GM19328 (cell line): Measurements from ENCODE around the gene MND1.
A peak's percentile ranks its signal among the peaks of the same experiment; 100 is the strongest.

Source experiments
- ATAC-seq: cut with Tn5 transposase; IDR thresholded peaks from one replicate; pipeline ENCODE4 v1.9.1; 2021; ENCODE audit warnings: mild to moderate bottlenecking, moderate library complexity; ENCODE audit not compliant: unreplicated experiment

Gene MND1, protein sequence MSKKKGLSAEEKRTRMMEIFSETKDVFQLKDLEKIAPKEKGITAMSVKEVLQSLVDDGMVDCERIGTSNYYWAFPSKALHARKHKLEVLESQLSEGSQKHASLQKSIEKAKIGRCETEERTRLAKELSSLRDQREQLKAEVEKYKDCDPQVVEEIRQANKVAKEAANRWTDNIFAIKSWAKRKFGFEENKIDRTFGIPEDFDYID

DNA sequence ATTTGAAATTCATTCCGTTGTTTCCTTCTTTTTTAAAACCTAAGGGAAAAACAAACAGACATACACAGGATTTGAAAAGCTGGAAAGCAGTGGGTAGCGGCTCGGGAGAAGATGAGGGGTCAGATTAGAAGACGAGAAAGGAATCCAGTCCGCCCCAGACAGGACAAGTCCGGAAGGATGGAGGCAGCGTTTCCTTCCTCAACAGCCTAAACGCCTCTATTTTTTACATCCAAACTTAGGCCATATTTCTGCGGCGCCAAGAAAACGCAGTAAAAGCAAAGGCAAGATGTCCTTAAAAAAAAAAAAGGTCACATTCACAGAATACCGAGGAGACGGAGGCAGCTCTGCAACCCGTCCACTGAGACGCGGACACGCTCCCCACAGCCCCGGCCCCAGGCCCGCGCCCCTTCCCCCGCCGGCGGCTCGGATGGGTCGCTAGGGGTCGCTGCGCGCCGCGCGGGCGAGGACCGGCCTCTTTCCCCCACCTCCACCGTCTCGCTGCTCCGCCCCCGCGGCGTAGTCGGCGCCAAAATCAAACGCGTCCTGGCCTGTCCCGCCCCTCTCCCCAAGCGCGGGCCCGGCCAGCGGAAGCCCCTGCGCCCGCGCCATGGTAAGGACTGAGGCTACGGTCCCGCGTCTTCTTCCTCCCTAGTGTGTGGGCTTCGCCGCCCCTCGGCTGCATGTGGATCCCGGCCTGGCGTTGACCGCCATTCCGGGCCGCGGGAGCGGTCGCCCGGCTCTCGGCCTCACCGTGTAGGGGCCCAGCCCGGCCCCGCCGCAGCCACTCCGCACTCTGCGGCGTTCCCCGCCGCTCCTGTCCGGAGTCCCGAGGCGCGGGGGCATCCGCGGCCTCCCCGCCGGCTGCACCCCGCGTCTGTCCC lies at the start of gene MND1:
TSS of gene MND1 (plus strand) at position 558 of the 881 bp plus-strand sequence. CDS start at position 608, 50 bp downstream.
- ATAC-seq: peak; percentile 76

DNA sequence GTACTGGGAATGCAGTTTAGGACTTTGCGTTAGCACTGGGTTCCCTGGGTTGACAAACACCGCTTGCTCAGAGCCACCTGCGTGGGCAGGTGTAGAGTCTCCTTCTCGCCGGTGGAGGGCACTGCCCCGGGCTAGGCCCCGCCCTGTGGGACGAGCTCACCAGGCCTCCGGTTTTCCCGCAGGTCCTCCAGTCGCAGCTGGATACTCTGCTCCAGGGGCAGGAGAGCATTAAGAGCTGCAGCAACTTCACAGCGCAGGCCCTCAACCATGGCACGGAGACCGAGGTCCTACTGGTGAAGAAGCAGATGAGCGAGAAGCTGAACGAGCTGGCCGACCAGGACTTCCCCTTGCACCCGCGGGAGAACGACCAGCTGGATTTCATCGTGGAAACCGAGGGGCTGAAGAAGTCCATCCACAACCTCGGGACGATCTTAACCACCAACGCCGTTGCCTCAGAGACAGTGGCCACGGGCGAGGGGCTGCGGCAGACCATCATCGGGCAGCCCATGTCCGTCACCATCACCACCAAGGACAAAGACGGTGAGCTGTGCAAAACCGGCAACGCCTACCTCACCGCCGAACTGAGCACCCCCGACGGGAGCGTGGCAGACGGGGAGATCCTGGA lies 49.2 kb upstream of the MND1 start:
- no peak for ATAC-seq

DNA sequence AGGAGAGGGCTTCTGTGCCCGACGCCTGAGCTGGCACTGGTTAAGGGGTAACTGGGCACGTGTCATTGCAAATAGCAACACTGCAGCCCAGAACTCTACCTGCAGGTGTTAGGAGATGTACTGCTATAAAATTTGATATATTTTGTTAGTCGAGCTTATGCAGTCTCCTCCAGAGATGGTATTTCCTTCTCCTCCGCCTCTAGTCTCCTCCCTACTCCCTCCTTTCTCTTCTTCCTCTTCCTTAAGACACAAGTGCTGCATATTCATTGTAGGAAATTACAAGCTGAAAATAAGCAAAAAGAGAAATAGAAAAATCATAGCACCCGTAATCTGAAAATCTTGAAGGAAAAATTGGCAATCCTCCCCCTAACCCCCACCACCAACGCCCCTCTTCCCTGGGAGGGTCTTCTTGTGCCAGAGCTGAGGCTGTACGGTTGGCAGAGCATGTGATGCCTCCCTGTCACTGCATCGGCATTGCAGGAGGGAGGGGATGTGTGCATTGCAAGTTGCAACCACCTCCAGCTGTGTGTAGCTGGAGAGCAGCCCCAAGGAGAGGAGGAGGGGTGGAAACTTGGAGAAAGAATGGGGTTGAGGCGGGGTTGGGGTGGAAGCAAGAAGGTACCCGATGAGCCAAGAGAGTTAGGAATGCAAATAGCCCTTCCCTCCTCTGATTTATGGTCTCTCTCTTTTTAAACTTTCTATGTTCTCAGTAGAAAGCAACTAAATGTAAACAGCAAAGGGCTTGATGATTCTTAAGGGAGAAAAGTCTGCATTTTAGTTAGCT lies 48.3 kb upstream of the MND1 start:
- ATAC-seq: no peak

DNA sequence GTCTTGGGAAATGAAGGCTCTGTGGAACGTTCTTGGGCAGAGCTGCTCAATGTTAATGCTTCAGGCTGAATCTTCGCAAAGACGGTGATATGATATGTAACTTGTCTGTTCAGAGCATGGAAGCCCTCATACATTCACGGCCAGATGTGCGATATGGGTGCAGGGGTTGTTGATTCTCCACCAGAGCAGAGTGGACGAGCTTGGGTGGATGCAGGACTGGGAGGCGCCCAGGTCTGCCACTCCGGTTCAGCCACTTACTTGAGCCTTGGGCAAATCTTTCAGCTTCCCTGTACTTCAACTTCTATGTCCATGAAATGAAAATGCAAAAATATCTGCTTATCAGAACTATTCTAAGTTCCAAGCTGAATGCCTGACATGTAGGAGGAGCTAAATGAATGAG lies 47.4 kb upstream of the MND1 start:
- no peak for ATAC-seq

DNA sequence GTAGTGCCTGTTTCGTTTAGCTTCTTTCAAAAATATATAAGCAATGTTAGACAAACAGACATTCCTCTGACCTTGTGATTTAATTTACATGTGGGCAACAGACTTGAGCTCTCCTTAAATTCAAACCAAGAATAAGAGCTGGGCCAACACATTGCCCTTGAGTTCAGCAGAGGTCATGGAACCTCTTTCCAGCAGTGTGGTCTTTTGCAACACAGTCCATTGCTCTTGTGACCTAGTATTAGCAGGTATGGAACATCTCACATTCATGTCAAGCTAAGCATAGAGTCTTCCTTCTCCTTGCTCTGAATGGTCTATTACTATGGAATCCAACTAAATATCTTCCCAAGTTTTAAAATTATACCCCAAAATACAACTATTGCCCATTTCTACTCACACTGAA lies 33.7 kb upstream of the MND1 start:
- ATAC-seq: no peak

DNA sequence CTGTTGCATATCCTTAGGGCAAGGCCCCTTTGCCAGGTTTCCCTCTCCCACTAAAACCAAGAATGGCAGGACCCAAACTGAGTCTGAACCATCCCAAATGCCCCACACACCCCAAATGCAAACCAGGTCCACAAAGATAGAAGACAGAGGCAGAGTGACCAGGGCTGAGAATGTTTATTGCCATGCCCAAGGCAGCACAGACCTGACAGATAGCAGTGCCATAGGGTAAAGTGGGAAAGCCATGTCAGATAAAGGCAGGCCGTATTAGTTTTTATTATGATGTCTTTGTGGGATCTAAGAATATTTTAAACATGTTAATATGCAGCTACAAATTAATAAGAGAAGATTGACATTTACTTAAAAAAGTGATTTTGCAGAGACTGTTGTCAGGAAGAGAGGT lies 29.6 kb upstream of the MND1 start:
- ATAC-seq: no peak

DNA sequence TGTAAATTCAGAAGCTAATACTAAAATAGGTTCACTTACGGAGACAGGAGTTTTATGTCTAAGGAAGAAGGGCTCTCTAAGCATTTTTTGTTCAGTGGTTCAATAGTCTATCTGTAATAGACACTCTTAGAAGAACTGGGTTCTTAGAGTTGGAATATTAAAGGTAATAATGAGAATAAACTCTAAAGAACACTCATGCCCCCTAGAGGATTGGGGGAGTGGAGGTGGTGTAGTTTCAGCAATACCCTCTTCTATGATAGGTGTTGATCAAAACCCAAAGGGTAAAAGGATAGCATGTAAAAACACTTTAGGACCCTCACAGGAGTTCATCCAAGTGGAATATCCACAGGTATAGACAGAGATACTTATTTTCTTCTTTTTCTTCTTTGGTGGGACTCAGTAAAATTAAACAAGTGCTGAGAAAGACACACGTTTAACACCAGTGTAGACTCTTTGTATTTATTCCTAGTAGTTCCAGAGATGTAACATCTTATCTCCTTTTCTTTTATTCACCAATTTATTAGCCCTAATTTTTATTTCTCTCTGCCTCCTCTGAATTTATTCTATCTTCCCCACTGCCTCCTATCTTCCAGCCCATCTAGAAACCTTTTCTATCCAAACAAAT lies 25.7 kb upstream of the MND1 start:
- ATAC-seq: no peak

DNA sequence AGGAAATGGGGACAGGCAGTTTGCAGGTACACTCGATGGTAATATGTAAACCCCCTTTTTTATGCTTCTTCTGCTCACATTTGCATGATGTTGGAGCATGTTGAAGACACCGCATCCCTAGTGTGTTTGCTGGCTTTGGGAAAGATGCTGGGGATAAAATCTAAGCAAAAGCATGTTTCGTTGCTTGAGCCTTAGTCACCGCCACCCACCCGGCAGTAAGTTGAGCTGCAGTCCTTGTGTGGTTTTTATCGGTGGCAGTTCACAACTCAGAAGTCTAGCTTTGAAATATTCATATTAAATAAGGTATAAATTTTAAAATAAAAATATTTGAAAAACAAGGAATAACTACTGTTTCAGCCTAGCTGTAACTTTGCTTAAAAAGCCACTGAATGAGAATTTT lies 21.7 kb upstream of the MND1 start:
- no peak for ATAC-seq

DNA sequence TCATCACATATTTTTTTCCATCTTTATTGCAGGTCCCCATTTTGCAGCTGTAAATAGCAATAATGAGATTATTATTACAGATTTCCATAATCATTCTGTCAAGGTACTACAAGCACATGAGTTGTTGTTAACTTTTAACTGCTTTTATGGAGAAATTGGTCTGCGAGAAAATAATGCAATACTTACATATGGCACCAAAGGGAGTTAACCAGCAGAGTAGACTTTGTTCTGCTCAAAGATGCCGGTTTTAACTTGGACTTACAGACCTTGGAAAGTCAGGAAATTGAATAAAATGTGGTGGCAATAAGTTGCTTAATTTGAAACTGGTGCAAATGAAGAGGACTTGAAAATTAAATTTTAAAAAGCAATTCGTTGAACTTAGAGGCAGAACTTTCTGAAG lies 20.4 kb upstream of the MND1 start:
- no peak for ATAC-seq

DNA sequence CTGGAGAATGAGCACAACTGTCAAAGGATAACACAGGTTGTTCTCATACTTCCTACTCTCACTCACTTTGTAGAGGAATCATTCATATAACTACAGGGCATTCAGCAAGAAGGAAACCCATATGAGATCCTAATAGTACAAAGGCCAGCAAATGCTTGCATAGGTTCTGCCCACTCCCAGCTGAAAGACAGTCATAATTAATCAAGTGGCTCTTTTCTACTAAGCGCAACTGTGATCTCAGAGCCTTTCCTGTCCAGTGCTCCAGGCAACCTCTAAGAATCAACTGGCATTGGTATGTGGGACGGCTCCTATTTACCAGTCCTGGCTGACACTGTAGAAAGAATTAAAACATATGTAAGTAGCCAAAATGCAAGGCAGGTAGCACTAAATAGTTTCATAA lies 18.9 kb upstream of the MND1 start:
- no peak for ATAC-seq

DNA sequence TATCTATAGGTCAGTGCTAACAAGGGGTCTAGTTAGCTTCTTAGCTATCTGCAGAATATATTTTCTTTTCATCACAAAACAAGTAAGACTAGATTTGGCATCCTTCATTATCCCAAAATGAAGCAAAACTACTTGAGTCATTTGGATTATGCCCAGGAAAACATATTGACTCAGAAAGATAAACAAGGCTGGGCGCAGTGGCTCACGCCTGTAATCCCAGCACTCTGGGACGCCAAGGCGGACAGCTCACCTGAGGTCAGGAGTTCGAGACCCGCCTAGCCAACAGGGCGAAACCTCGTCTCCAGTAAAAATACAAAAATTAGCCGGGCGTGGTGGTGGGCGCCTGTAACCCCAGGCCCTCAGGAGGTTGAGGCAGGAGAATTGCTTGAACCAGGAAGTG lies 18.0 kb upstream of the MND1 start:
- ATAC-seq: no peak

DNA sequence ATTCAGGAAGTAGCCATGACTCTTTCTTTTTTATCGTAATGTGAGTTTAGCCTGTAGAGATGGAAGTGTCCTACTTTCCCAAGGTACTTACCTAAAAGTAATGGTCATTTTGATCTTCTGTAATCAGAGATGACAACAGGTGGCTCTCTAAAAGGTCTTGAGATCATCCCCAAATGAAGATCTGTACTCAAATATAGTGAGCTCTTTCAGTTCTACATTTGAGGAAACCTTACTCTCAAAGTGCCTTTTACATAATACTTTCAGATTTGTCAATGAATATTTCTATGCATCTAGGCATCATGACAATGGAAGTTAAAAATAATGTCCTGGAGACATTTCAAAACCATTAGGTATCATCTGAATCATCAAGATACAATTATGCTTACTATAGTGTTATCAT lies 17.2 kb upstream of the MND1 start:
- no peak for ATAC-seq

DNA sequence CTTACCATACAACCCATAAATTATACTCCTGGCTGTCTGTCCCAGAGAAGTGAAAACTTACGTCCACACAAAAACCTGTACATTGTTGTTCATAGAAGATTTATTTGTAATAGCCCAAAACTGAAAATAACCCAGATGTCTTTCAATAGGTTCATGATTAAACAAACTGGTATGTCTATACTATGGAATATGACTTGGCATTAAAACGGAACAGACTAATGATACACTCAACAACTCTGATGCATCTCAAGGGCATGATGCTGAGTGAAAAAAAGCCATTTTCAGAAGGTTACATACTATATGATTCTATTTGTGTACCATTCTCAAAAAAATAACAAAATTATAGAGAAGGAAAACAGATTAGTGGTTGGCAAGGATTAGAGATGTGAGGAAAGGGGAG lies 11.6 kb upstream of the MND1 start:
- ATAC-seq: no peak

DNA sequence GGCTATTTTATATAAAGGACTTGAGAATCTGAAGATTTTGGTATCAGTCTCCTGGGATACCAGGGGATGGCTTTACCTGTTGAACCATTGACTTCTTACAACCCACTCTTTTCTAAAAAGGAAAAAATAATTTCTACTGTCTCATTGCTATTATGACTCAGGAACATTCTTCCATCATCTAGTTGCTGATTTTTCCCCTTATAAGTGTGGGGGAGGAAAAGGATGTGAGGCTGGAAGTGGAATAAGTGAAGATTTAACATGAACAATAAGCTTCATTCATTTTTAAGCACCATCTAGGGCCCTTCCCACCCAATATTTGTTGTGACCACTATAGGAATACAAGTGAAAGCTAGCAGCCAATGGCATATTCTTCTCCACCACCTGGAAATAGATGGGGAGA lies 10.6 kb upstream of the MND1 start:
- ATAC-seq: no peak

DNA sequence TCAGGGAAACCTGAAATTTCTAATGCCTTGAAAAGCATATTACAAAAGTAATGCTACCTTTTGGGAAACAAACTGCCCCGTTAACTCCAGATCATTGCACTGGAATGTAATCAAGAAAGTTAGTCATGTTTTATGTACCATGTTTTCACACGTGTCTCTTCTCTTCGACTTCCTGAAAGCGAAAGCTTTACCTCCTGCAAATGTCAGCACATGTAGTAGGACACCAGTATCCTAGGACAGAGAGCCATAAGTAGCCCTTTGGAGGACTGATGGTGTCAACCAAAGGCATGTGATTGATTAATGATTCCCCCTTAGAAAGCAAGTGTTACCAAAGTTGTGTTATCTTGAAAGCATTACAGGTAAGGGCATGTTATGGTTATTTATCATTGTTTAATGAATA lies 8.8 kb upstream of the MND1 start:
- ATAC-seq: no peak

DNA sequence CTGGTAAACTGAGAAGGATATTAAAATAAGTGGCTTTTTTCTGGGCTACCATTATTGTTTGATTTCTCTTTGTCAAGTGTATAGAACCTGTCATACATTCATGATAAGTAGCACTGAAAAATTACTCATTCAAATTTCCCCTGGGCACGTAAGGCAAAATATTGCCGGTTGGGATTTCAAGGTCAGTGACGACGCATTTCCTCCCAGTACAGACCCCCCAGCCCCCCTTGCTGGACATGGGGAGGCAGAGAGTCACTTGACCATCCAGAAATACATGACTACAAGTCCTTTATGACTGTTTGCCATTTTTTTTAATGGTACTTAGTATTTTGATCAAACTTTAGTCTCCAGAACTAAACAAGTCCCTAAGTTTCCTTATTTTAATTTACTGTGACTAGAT lies 6.8 kb upstream of the MND1 start:
- ATAC-seq: no peak

DNA sequence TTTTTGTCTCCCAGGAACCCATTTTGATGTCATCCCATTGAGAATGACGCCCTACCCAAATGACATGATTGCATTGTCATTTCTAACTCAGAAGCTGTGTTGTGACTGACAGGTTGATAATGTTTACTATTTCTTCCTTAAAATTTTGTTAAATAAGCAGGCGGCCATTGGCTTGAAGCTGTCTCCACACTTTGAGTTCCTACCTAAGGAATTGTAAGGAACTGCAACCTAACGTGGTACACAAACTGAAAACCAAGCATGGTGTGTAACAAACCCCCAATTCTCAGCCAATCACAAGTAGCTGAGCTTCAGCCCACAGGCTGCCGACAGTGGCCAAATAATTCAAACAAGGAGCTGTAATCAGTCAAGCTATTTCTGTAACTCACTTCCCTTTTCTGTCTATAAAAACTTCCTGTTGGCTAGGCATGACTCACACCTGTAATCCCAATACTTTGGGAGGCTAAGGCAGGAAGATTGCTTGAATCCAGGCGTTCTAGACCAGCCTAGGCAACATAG lies 2.9 kb upstream of the MND1 start:
- ATAC-seq: no peak

DNA sequence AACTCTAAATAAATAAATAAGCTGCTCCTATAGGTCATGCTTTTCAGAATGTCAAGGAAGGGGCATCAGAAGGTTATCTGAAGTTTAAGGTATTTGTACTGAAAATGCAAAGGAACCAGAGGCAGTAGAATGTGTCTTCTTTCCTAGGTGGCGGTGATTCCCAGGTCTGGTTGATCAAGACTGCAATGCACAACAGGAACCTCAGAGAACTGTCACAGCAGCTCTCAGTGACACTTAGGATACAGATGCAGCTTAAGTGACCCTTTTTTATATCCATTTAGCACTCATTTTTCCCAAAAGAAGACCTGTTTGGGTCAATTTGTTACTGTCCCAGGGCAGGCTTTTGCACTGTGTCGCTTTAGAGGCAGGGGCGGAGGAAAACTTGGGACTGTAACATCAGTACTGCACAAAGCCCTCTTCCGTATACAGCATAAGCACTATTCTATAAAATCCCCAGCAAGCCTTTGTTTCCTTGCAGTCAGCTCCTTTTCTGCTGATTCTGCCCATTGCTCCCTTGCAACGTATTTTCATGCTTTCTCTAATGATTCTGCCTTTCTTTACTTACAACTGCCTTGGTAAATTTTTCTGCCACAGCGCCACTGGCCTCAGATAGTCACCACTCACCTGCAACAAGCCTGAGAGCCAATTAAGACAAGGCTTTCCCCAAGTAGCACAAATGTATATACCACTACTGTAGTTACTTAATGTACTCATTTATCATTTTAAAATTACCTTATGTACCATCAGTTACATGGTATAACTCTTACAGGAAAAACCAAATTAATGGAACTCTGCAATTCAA lies 1.5 kb upstream of the MND1 start:
- no peak for ATAC-seq

DNA sequence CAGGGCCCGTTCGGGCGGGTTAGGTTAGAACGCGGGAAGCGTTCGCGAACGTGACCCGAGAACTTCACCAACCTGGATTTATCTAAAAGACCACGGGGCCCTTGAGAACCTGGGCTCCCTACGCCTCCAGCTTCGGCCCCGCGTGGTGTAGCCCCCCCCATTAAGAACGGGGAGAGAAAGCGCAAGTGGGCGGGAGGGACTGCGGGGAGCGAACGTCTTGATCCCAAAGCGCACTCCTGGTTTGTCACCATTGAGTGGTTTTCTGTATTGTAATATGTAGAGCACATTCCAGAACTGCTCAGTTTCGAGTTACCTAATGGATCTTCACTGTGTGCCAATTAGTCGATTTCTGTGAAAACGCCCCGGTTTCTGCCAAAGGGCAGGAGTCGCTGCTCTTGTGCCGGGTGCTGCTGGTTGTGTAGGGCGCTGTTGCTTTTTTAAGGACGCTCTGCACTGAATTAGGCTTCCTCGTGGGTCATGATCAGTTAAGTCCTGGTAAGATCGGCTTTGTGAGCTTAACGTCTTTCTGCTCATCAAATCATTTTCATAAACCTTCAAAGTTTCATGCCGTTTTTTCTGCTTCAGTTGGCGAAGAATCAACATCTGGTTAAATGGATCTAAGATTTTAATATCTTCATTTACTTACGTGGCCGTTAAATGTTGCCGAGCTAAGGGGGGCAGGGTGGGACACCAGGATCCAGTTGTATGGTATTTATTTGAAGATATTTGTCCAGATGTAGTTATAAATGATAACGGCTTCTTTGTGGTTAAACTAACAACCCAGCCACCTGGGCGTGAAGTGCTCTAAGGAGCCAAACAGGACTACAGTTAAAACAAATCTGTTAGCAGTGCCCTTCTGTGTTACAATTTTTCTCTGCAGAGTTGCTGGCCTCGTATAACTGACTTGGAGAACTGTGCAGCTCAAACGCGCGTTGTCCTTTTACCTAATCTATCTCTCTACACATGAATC lies 809 bp downstream of the MND1 start:
- ATAC-seq: peak; percentile 27
